LoVo (cell line): Measurements from ENCODE around the gene LINGO3.

Experiments
- DNase-seq: peaks from one replicate; pipeline ENCODE4 v3.0.0-alpha.2; 2016; ENCODE audit warnings: low spot score

The LINGO3 gene

DNA sequence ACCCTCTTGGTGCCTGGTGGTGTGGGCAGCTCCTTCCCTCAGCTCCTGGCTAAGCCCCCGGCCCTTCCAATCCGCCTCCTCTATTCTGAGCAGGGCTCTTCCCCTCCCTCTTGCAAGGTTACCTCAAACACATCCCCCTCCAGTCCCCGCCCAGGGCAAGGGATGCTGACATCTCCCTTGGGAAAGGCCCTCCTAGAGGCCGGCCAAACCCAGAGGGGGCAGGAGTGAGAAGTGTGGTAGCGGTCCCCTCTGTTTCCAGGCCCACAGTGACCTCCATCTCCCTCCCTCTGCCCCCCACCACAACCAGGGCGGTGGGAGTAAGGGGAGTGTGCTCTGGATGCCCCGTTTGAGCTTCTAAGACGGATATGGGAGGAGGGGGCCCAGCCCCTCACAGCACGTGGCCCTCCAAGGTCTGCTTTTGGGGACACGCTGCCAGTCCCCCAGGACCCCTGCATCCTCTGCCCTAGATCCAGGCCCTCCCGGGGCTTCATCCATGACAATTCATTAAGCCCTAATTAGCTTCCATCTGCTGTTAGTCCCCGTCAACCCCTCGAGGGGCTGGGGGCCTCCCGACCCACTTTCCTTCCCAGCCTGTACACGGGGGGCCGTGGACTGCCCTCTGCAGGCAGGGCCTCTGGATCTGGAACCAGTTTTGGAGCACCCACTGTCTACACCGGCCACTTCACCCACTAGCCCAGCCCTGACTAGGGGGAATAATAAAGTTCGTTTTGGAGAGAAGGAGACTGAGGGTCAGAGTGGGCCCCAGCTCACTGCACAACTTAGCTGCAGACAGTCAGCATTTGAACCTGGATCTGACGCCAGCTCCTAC, 2.3 kb downstream of the LINGO3 start:
- DNase-seq: no peak

DNA sequence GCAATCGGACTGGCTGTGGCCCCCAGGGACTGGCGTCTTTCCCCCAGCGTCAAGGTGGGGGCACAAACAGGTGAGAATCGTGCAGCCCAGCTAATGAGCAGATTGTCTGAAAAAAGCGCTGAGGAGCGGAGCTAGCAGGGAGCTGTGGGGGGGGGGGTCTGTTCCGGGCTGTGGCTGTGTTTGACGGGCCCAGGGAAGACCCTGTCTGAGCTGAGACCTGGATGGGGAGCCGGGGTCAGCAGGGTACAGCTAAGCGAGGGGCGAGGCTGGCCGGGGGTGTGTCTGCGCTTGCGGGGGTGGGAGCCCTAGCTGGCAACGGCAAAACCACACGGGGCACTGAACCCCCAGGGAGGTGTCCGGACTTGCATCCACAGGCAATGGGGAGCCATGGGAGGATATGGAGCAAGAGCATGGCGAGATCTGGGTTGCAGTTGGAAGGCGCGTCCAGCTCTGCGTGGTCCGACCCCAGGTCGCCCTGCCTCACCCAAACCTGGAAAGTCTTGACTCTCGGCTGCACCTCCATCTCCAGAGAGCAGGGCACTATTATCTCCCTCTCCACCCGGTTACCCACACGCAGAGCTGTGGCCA, 4.6 kb downstream of the LINGO3 start:
- DNase-seq: no peak

DNA sequence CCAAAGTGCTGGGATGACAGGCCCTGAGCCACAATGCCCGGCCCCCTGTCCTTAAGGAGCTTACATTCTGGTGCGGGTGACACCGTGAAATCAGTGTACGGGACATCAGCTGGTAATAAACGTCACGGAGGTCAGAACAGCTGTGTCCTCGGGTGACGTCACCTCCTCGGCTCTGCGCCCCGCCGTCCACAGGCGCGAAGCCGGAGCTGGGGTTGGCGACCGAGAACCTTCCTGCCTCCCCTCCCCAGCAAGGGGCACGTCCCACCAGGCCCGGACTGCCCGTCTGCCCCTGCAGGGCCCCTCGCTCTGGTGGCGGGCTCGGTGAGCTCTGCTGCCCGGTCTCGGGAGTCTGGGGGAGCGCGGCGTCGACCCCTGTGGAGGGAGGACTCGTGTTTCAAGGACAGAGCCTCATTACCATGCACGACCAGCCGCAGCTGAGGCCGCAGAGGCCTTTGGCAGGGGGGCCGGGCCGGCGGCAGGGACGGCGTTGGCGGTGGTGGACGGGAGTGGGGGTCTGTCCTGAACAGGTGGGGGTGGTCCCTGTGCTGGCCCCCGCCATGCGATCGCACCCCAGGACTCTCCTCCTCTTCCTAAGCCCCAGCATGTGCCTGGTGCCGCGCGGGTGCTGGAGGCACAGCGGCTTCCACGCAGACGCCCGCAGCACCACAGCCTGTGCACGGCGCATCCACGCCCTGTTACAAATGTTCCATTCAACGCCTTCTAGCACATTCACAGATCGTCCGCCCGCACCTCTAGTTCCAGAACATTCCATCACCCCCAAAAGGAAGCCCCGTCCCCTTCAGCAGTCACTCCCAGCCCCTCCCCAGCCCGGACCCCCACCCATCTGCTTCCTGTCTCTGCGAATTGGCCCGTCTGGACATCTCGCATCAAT, 5.4 kb downstream of the LINGO3 start:
- DNase-seq: no peak

DNA sequence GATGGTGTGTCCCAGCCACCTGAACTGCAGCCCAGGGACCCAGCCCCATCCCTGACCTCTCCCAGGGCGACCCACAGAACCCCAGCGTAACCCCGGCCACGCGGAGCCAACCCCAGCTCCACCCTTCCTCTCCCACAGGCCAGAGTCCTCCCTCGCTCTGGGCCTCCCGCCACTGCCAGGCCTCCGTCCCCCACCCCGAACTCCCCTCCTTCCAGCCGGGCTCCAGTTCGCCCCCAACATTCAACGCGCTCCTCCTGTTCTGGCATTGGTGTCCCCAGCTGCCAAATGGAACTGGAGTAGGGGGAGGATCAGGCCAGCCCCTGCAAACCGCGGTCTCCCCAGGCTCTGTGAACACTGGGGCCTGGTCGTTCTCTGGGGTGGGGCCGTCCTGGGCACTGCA, 7.4 kb downstream of the LINGO3 start:
- no peak for DNase-seq

DNA sequence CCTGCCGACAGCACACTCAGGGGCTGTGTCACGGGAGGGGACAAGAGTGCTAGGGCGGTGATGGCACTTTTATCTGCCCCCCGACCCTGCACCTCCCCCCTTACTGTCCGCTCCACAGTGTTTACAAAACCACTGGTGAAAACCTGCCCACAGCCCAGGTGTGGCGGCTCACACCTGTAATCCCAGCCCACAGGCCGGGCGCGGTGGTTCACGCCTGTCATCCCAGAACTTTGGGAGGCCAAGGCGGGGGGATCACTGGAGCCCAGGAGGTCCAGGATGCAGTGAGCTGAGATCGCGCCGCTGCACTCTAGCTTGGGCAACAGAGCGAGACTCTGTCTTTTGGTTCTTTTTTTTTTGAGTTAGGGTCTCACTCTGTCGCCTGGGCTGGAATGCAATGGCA, 11.8 kb downstream of the LINGO3 start:
- DNase-seq: no peak

DNA sequence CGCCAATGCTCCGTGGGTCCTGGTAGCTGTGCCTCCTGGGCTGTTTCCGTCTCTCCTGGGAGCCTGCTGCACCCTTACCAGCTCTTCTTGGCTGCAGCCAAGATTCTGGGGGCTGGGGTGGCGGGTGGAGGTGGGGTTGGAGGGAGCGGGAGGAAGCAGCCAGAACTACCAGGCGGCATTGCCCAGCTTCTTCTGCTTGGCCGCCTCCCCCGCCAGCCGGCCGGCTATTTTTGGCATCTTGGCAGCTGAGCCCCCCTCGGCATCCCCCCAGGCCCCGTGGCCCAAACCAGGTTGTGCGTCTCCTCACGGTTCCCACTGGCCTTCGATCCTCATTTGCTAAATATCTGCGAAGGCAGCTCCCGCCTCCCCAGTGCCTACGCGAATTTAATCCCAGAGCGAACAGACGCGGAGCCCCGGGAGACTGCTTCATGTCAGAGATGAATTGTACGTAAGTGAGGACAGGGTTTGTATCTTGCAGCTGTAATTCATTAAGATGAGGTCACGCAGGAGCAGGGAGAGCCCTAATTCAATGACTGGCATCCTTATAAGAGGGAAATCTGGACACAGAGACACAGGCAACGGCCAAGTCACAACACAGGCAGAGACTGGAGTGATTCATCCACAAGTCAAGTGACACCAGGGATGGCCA, 13.1 kb downstream of the LINGO3 start:
- DNase-seq: no peak

DNA sequence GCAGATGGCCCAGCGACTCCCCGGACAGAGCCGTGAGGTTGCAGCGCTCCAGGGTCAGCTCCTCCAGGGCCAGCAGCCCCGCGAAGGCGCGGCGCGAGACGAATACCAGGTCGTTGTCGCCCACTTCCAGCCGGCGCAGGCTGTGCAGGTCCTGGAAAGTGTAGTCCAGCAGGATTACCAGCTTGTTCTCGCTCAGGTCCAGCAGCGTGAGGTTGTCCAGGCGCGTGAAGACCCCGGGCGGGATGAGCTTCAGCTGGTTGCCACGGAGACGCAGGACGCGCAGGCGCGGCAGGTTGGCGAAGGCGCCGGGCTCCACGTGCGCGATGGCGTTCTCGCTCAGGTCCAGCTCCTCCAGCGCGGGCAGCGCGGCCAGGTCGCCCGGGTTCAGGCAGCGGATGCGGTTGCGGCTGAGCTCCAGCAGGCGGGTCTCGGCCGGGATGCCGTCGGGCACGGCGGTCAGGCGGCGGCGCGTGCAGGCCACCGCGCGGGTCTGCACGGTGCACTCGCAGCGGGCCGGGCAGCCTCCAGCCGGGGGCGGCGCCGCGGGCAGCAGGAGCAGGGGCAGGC, 16.7 kb downstream of the LINGO3 start:
- DNase-seq: no peak

DNA sequence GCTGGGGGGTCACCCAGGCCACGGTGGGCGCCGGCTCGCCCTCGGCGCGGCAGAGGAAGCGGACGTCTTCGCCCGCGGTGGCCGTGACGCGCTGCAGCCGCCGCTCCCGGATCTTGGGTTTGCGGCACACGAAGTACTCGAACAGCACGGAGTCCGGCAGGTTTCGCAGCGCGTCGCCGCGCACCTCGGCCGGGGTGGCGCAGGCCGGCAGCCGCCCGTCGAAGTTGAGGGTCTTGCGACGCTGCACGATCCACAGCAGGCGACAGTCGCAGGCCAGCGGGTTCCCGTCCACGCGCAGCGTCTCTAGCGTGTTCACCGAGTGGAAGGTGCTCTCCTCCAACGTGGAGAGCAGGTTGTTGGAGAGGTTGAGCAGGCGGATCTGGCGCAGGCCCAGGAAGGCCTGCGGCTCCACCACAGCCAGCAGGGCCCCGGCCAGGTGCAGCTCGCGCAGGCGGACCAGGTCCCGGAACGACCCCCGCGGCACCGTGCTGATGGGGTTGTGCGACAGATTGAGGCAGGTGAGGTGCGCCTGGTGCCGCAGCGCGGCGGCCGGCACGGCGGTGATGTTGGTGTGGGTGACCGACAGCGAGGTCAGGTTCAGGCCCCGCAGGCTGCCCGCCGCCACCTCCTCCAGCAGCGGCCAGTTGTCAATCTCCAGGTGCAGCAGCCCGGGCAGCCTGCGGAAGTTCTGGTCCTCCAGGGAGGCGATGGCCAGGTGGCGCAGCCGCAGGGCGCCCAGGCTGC, 17.3 kb downstream of the LINGO3 start:
- no peak for DNase-seq

DNA sequence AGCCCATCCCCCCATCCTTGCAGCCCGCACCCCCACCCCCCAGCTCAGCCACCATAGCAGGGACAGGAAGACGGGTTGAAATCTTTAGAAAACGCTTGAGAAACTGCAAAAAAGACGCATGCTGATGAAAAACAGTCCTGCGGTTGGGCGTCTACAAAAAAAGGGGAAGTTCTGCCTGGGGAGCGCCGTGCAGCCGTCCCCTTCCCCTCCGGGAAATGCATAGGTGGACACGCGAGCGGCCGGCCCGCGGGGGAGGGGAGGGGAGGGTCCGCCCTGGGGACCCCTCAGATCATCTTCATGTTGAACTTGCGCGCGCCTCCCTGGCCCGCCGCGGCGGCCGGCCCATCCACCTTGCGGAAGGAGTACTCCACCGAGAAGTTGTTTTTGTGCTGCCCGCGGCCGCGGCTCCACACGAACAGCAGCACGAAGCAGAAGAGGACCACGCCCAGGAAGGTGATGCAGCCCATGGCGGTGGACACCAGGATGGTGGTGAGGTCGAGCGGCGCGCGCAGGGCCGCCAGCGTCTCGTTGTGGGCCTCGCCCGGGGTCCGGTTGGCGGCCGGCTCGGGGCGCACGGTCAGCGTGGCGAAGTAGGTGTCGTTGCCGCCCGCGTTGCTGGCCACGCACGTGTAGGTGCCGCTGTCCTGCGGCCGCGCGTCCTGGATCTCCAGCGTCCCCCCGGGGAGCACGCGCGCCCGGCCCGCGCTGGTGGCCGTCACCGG, 18.1 kb downstream of the LINGO3 start:
- DNase-seq: no peak

DNA sequence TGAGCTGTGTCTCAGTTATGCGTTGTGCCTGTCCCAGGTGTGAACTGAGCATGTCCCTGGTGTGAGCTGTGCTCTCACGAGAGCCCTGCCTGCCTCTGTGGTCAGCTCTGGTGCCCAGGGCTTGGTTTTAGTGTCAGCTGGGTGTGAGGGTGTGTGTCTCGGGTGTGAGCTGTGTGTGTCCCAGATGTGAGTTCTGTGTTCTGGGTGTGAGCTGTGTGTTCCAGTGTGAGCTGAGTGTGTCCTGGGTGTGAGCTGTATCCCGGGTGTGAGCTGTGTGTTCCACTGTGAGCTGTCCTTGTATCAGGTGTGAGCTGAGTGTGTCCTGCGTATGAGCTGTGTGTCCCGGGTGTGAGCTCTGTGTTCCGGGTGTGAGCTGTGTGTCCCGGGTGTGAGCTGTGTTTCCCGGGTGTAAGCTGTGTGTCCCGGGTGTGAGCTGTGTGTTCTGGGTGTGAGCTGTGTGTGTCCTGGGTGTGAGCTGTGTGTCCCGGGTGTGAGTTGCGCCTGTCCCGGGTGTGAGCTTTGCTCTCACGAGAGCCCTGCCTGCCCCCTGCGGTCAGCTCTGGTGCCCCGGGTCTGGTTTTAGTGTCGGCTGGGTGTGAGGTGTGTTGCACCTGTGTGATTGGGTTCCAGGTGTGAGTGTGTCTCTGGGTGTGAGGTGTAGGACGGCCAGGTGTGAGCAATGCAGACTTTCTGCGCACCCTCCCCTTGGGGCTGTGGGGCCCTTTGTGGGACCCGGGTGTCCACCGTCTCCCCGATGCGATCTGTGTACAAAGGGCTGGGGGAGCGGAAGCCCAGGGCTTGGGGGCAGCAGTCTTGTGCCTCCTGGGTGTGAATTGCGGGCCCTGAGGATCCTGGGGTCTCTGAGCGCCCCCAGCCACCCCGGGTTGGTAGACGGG, 18.9 kb downstream of the LINGO3 start:
- DNase-seq: no peak

DNA sequence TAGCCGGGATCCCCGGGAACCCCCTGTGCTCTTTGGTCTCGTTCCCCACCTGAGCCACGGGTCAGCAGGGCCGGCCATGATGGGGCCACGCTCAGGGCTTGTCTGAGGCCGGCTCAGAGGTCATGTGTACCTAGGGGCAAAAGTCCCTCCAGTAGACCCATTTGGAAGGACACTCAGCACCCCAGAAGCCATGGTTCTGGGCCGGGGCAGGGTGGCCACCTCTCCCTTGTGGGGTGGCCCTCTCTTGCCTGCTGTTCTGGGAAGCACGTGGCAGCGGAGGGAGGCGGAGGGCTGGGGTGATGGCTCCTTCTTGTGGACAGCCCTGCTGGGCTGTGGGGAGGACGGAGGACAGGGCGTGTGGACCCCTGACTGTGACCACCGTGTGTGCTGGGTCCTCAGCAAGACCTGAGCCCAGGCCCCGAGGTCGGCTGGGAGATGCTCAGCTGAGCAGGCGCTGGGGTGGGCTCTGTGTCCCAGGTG, 19.6 kb downstream of the LINGO3 start:
- DNase-seq: no peak

DNA sequence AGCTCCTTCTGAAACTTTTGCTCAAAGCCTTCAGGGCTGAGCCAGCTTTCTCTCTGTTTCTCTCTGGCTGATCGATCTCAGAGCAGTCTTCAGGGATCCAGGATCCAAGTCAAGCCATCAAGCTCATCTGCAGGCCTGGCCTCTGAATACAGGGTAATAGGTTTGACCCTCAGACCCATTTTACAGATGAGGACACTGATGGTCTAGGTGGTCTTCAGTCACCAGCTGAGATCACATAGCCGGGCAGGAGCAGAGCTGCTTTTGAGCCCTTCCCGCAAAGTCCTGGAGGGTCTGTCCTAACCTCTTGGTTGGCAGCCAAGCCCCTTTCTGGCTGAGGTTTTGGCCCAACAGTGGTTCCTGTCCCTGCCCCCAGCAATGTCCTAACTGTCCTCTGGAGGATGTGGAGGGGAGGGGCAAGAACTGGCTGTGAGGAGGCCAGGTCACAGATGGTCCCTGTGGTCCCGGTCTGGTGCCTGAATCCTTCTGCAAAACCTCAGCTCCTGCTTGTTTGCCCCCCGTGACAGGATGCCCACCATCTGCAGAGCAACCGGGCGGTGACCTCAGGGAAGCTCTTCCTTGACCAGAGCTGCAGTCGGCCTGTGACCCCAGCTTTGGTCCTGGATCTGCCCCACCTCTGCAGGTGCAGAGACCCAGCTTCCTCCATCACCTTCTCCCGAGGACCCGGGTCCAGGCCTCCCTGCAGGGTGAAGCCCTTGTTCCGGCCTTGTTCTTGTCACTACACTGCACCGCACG, 20.2 kb downstream of the LINGO3 start:
- no peak for DNase-seq

DNA sequence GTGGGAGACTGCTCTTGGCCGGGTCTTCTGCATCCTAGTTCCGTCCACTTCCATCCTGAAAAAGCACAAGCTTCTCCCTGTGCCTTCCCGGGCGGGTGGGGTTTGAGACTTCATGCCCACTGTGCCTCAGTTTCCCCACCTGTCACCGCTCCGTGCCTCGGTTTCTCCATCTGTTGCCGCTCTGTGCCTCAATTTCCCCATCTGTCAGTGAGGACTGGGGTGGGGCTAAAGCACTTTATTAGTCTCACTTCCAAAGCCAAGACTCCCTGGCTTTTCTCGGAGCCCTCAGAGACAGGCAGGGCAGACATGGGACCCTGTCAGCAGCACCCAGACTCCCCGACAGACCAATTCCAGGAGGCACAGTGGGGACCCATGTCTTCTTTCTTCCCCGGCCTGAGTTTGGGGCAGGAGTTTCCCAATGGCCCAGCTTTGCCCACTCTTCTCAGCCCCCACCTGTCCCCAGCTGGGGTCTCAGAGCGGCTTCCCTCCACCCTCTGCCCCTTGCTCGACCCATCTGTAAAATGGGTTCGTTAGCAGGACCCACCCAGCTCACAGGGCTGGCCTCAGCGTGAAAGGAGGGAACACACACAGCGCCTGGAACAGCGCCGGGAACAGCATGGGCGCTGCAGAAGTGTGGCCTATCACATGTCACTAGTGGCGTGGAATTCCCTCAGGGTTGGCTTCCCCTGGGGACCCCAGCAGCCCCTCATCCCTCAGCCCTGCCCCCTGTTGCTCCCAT, 21.4 kb downstream of the LINGO3 start:
- no peak for DNase-seq

DNA sequence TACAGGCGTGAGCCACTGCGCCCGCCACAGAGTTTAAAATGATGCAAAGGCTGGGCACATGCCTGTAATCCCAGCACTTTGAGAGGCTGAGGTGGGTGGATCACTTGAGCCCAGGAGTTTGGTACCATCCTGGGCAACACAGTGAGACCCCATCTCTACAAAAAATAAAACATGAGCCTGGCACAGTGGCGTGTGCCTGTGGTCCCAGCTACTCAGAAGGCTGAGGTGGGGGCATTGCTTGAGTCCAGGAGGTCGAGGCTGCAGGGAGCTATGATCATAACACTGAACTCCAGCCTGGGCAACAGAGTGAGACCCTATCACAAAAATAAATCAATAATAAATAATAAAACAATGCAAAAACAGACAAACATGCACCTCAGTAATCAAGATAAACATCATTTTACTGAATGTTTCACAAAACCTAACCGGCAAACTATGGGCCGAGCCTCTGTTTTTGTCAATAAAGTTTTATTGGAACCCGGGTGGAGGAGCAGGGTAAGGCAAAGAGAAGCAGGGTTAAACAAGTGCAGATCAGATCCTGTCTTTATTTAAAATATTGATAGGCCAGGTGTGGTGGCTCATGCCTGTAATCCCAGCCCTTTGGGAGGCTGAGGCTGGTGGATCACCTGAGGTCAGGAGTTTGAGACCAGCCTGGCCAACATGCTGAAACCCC, 24.0 kb downstream of the LINGO3 start:
- DNase-seq: no peak

DNA sequence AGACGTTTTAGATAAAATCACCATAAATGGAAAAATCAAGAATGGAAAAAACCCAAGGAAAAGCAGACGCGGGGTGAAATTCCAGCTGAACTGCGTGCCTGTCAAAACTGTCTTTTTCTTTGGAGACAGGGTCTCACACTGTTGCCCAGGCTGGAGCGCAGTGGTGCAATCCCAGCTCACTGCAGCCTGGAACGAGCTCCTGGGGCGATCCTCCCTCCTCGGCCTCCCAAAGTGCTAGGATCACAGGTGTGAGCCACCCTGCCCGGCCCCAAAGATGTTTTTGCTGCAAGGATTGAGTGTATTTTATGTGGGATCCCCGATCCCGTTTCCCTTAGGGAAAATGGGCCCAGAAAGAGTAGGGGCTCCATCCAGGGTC, 25.1 kb downstream of the LINGO3 start:
- DNase-seq: no peak

DNA sequence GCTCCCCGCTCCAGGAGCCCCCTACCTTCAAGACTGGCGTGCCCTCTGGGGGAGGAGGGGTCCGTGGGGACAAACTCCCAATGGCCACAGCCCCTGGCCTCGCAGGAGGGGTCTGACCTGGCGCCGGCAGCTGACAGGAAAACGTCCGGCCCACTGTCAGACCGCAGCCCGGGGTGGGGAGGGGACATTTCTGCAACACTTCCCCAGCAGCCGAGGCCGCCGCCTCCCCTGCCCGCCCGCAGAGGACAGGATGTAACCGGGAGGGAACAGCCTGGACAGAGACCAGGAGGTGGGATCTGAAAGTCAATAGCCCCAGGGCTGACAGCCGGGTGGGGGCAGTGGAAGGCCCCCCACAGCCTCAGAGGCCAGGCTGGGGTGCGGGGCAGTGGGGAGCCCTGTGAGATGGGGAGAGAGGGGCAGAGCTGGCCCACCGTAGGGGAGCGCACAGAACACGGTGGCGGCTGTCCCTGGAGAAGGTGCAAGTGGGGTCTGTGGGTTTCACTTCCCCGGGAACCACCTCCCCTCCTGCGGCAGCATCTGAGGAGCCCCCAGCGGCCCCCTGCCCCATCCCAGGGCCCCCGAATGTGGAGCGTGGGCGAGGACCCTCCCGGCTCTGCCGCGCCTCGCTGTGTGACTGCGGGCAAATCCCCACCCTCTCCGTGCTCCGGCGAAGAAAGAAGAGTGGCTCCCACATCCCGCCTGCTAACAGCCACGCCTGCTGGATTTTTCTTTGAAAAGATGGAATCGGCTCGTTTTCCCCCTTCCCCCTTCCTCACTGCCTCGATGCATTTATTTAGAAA, 25.7 kb downstream of the LINGO3 start, which contains the start of gene PEAK3:
PEAK3 (minus strand) TSS at position 114 of the 800 bp plus-strand sequence. CDS start 1,244 bp downstream, outside the sequence.
- no peak for DNase-seq
